GM06990 (cell line): ENCODE data around the gene PNPLA2.

Experiments used
- DNase-seq: peaks from one replicate; pipeline ENCODE4 v3.0.0-alpha.2; 2011; ENCODE audit not compliant: insufficient read length; ENCODE audit errors: extremely low read depth
- H3K27me3 ChIP-seq: replicated peaks from 2 replicates; pipeline ENCODE4 v1.6.0; 2011; ENCODE audit warnings: low read length; ENCODE audit not compliant: control insufficient read depth, insufficient read depth
- H3K36me3 ChIP-seq: 2 replicates; pipeline ENCODE4 v1.5.1; 2011; ENCODE audit warnings: low read length; ENCODE audit not compliant: control insufficient read depth, insufficient read depth
- H3K4me3 ChIP-seq: replicated peaks from 2 replicates; pipeline ENCODE4 v1.5.1; 2011; ENCODE audit warnings: low read depth, mild to moderate bottlenecking, control low read depth, low read length
- CTCF ChIP-seq: IDR thresholded peaks from 2 replicates; pipeline ENCODE4 v1.5.1; 2011; ENCODE audit warnings: low read length, control low read depth, mild to moderate bottlenecking, inconsistent platforms; ENCODE audit not compliant: insufficient read depth, poor library complexity, severe bottlenecking

PNPLA2 gene

DNA sequence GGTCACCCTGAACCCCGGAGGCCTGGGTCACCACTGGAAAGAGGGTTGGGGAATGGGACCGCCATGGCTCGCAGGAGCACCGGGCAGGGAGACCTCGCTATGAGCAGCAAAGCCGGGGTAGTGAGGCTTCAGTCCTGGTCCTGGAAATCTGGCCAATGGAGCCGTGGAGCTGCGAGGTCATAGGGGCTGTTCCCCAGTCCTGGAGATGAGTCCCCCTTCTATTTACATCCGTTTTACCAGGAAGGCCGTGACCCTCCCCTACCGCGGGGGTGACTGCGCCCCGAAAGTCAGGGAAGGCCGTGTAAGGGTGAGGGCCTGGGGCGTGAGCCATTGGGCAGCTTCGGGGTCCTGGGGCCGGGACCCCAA is 14.1 kb upstream of the PNPLA2 start:
- peaks cover 10% of the 10 kb centered on the region for H3K36me3 ChIP-seq
- no peak for DNase-seq
- no peak for TF ChIP-seq CTCF
- no peaks in the 10 kb centered on the region for H3K27me3 ChIP-seq
- H3K4me3 ChIP-seq: peak overlapping the region; percentile 64

DNA sequence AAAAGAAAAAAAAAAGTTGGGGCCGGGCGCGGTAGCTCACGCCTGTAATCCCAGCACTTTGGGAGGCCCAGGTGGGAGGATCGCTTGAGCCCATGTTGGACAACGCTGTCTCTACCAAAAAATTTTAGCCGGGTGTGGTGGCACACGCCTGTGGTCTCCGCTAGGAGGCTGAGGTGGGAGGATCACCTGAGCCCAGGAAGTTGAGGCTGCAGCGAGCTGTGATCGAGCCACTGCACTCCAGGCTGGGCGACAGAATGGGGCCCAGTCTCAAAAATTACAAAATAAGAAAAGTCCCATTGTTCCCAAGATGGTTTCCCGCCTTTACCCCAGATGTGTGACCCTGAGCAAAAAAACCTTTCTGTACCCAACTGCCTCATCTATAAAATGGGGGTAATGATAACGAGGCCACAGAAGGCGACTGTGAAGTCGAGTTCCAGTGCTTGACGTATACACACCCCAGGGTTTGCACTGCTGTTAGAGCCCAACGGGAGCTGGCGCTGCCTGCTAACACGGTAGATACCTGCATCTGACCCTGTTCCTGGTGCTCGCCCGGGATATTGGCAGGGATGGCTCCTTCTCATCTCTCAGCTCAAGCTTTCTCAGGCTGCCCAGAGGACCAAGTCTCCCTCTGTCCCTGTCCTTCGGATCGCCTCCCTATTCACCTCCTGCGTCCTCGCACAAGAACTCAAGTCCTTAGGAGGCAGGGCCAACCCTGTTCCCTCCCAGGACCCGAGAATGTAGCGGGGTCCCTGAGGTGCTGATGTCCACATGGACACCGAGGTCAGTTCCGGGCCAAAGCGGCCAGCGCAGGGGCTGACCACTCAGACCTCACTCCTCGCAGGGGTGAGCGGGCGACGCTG is 10.1 kb upstream of the PNPLA2 start:
- no peak for DNase-seq
- Histone ChIP-seq H3K4me3 (peak overlapping the region; percentile 96), H3K36me3 (peaks cover 23% of the 10 kb centered on the region), H3K27me3 (no peaks in the 10 kb centered on the region)
- peak; percentile 29 for TF ChIP-seq CTCF

DNA sequence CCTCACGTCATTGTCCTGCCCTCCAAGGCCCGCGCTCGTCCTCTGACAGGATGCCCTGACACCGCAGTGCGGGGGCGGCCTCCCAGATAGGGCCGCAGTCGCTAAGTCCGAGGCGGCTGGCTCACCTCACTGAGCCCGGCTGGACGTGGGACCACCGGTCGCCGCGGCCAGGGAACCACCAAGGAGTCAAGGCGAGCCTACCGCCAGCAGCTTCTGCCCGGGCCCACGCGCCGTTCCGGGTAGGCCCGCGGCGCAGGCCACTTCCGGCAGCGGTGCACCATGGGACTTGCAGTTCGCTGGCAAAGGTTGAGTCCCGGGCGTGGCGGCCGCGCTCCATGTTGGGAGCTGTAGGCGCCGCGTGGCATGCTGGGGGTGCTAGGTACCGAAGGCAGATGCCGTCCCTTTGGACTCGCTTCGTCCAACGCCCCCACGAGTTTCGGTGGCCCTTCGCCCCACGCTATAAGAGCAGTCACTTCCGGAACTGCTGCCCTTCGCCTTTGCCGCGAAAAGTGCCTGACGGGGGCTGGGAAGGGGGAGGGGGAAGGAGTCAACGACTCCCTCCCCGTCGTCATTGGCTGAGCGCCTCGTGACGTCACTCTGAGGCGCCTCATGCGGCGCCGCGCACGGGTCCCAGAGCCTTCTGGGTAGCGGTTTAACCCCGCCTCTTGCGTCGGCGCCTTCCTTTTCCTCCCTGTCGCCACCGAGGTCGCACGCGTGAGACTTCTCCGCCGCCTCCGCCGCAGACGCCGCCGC is 9.3 kb upstream of the PNPLA2 start, which contains the start of gene RPLP2:
TSS of gene RPLP2 (plus strand) at position 681 of the 753 bp plus-strand sequence. CDS start 268 bp downstream, outside the sequence.
- H3K36me3 ChIP-seq: peaks cover 26% of the 10 kb centered on the region
- no peak for TF ChIP-seq CTCF
- no peaks in the 10 kb centered on the region for H3K27me3 ChIP-seq
- peak within 1 kb of the TSS; percentile 96 for H3K4me3 ChIP-seq
- DNase-seq: peak; percentile 98

DNA sequence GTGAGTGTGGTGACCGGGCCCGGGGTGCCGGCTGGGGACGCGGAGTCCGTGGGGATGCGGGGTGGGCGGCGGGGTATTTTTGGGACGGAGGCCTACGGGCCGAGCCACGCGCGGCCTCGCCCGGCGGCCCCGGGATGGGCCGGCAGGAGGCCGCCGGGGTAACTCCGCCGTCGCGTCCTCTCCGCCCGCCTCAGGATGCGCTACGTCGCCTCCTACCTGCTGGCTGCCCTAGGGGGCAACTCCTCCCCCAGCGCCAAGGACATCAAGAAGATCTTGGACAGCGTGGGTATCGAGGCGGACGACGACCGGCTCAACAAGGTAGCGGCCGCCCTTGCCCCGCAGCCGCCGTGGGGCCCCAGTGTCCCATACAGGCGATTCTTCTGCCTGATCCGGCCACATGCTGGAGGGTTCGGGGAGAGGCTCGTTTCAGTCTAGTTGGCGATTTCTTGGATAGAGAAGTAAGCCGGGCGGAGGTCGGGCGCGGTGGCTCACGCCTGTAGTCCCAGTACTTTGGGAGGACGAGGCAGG is 8.6 kb upstream of the PNPLA2 start:
- H3K36me3 ChIP-seq: peaks cover 26% of the 10 kb centered on the region
- TF ChIP-seq CTCF: no peak

DNA sequence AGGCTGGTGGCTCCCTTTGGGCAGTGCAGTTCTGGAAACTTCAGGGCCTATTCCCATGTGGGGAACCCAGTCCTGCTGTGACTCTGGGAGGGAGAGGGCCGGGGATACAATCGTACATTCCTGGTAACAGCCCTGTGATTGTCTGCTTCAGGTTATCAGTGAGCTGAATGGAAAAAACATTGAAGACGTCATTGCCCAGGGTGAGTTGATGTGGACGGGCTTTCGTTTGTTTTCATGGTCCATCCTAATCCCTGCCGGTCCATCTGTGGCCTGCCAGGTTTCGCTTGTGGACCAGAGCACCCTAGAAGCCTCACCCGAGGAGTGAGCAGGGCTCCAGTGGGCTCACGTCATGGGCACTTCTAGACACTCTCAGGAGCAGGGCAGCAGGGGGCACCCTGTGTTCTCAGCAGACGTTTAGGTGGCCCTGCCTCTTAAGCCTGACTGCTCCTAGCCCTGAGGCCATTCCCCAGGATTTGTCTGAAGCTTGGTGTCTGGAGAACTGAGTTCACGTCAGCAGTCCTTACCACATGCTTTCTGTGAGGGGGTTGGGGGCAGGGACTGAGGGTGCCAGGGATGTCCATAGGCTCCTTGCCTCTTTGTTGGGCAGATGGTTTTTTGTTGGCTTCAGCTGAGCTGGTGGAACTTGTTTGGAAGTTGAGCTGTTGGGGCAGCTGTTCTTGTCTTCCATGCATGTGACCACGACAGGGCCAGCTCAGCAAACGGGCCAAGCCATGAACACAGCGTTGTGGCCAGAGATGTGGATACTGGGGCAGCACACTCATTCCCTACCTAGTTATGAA is 7.1 kb upstream of the PNPLA2 start:
- no peak for DNase-seq
- Histone ChIP-seq H3K4me3 (peak overlapping the region; percentile 96), H3K27me3 (no peaks in the 10 kb centered on the region), H3K36me3 (peaks cover 31% of the 10 kb centered on the region)
- peak; percentile 8 for TF ChIP-seq CTCF

More for the DNA sequence above, 8.6 kb upstream of the PNPLA2 start:
- H3K27me3 ChIP-seq: no peaks in the 10 kb centered on the region
- peak overlapping the region; percentile 96 for H3K4me3 ChIP-seq
- DNase-seq: no peak
